Keratinocyte (primary cell): ENCODE results near the gene GSK3A. TPM values are rescaled to one million over a fixed set of nuclear protein-coding genes. Genes with fewer than 3 reads are reported as not detected.

Source experiments
- DNase-seq: peaks from one replicate; pipeline ENCODE4 v3.0.0-alpha.2; 2011; ENCODE audit warnings: low read depth, missing footprints, low spot score
- FAIRE-seq: peaks from 2 replicates; lab custom pipeline; 2011; peaks lifted over from hg19 to GRCh38; lab: Jason Lieb, UNC
- H2AFZ ChIP-seq: 2 replicates; pipeline ENCODE4 v1.6.0; 2012; ENCODE audit warnings: low read length, control low read depth, inconsistent platforms; ENCODE audit not compliant: control insufficient read depth
- H3K27ac ChIP-seq: 2 replicates; pipeline ENCODE4 v1.5.1; 2011; ENCODE audit warnings: low read length; ENCODE audit not compliant: control insufficient read depth, insufficient read depth
- H3K27me3 ChIP-seq: 3 replicates; pipeline ENCODE4 v1.6.0; 2011; ENCODE audit warnings: low read length; ENCODE audit not compliant: control insufficient read depth, insufficient read depth; ENCODE audit errors: extremely low read depth
- H3K36me3 ChIP-seq, 2 experiments: 2 replicates in 1 of 2; 3 replicates in 1 of 2; pipeline ENCODE4 v1.5.1; 2011; ENCODE audit warnings: low read length in 2 of 2, mild to moderate bottlenecking in 1 of 2; ENCODE audit not compliant: control insufficient read depth in 2 of 2, insufficient read depth in 2 of 2; ENCODE audit errors: extremely low read depth in 1 of 2
- H3K4me1 ChIP-seq: 3 replicates; pipeline ENCODE4 v1.5.1; 2011; ENCODE audit warnings: low read length; ENCODE audit not compliant: control insufficient read depth, insufficient read depth; ENCODE audit errors: extremely low read depth
- H3K4me2 ChIP-seq: 3 replicates; pipeline ENCODE4 v1.6.0; 2011; ENCODE audit warnings: low read depth, low read length; ENCODE audit not compliant: control insufficient read depth, insufficient read depth; ENCODE audit errors: extremely low read depth
- H3K4me3 ChIP-seq, 3 experiments: fragments of 200-600 bp in 1 of 3; sonication (generic) in 1 of 3; 2 replicates in 2 of 3; 3 replicates in 1 of 3; pipeline ENCODE4 v1.5.1; 2011 to 2016; ENCODE audit warnings: low read length in 3 of 3, mild to moderate bottlenecking in 3 of 3, control low read depth in 2 of 3, inconsistent platforms in 1 of 3, low read depth in 1 of 3, mixed read lengths in 1 of 3, mixed run types in 1 of 3, moderate library complexity in 1 of 3; ENCODE audit not compliant: control insufficient read depth in 2 of 3, insufficient read depth in 2 of 3; ENCODE audit errors: extremely low read depth in 1 of 3
- H3K79me2 ChIP-seq: 2 replicates; pipeline ENCODE4 v1.6.0; 2012; ENCODE audit warnings: low read length; ENCODE audit not compliant: control insufficient read depth, insufficient read depth
- H3K9ac ChIP-seq: 3 replicates; pipeline ENCODE4 v1.6.0; 2011; ENCODE audit warnings: low read length; ENCODE audit not compliant: control insufficient read depth, insufficient read depth; ENCODE audit errors: extremely low read depth
- H3K9me1 ChIP-seq: 3 replicates; pipeline ENCODE4 v1.6.0; 2011; ENCODE audit warnings: low read length; ENCODE audit not compliant: control insufficient read depth, insufficient read depth; ENCODE audit errors: extremely low read depth
- H3K9me3 ChIP-seq: 2 replicates; pipeline ENCODE4 v1.5.1; 2012; ENCODE audit warnings: low read depth, low read length; ENCODE audit not compliant: control insufficient read depth
- H4K20me1 ChIP-seq: 3 replicates; pipeline ENCODE4 v1.6.0; 2011; ENCODE audit warnings: low read length; ENCODE audit not compliant: control insufficient read depth, insufficient read depth; ENCODE audit errors: extremely low read depth
- EZH2 ChIP-seq: IDR thresholded peaks from one replicate; pipeline ENCODE4 v1.6.1; 2012; ENCODE audit warnings: inconsistent platforms, mild to moderate bottlenecking, low read length, moderate library complexity
- dilution Hi-C: fragments of 300-500 bp; cut with MboI; formaldehyde crosslinking; loops from one replicate; pipeline ENCODE4 v1.7.0; 2020; ENCODE audit warnings: low sequenced_read_pairs; ENCODE audit not compliant: extremely low pct_ligation_motif_present
- polyA plus RNA-seq, 5 experiments: library from polyadenylated mRNA; depleted of rRNA in 3 of 5; stranded (reverse) in 3 of 5; stranded (forward) in 1 of 5; unstranded in 1 of 5; fragments of >200 nt; gene quantifications; 1 replicate in 1 of 5; 2 replicates in 3 of 5; 3 replicates in 1 of 5; pipeline versions ENCODE4 v1.2.1 to v1.2.3, GENCODE V29; 2011 to 2012; ENCODE audit warnings: missing spikeins in 2 of 5, low read depth in 1 of 5, low replicate concordance in 1 of 5
- TF ChIP-seq, protein P1 (sequence below), 3 experiments: IDR thresholded peaks in 1 of 3; conservative IDR thresholded peaks in 1 of 3; optimal IDR thresholded peaks in 1 of 3; 2 replicates in 2 of 3; 3 replicates in 1 of 3; pipeline versions ENCODE3 to v1.5.1; 2011; ENCODE audit warnings: low read length in 3 of 3, mild to moderate bottlenecking in 3 of 3, moderate library complexity in 2 of 3, control low read depth in 1 of 3, inconsistent platforms in 1 of 3; ENCODE audit not compliant: insufficient read depth in 2 of 3; ENCODE audit errors: extremely low read depth in 1 of 3

The GSK3A gene
- polyA plus RNA-seq, 1 donor (not counting 4 experiments of a cell fraction or from before 2014, with no cell fraction given) = 36.9 TPM

DNA sequence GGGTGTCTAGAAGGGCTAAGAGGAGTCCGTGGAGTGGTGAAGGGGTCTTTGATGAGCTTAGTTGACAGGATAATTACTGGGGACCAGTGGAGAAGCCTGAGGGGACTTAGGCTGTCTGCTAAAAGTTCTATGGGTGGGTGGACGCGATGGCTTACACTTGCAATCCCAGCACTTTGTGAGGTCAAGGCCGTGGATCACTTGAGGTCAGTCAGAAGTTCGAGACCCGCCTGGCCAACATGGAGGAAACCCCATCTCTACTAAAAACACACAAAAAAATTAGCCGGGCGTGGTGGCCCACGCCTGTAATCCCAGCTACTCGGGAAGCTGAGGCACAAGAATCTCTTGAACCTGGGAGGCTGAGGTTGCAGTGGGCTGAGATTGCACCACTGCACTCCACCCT lies 2.8 kb upstream of the GSK3A start:
- Histone ChIP-seq H3K9me3 (no peaks in the 10 kb centered on the region), H3K4me3 (no peak overlapping the region), H3K4me1 (peaks cover 26% of the 10 kb centered on the region), H4K20me1 (peaks cover 19% of the 10 kb centered on the region), H2AFZ (no peak overlapping the region), H3K9ac (no peak overlapping the region), H3K4me2 (peak overlapping the region; percentile 92), H3K79me2 (peaks cover 37% of the 10 kb centered on the region), H3K27me3 (no peaks in the 10 kb centered on the region), H3K9me1 (peaks cover 3% of the 10 kb centered on the region), H3K27ac (no peak overlapping the region), H3K36me3 (peaks cover 16 to 25% of the 10 kb centered on the region in 2 experiments)
- dilution Hi-C loops = no loop called here
- no peak for TF ChIP-seq EZH2
- TF ChIP-seq, protein P1, sequence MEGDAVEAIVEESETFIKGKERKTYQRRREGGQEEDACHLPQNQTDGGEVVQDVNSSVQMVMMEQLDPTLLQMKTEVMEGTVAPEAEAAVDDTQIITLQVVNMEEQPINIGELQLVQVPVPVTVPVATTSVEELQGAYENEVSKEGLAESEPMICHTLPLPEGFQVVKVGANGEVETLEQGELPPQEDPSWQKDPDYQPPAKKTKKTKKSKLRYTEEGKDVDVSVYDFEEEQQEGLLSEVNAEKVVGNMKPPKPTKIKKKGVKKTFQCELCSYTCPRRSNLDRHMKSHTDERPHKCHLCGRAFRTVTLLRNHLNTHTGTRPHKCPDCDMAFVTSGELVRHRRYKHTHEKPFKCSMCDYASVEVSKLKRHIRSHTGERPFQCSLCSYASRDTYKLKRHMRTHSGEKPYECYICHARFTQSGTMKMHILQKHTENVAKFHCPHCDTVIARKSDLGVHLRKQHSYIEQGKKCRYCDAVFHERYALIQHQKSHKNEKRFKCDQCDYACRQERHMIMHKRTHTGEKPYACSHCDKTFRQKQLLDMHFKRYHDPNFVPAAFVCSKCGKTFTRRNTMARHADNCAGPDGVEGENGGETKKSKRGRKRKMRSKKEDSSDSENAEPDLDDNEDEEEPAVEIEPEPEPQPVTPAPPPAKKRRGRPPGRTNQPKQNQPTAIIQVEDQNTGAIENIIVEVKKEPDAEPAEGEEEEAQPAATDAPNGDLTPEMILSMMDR (optimal IDR thresholded peaks at IDR 0.05 in 1 of 3, IDR thresholded peaks at IDR 0.05 in 1 of 3, conservative IDR thresholded peaks at IDR 0.05 in 1 of 3; ENCODE audit: extremely low read depth in 1 of 3, insufficient read depth in 2 of 3, low read length in 3 of 3) = no peak
- FAIRE-seq = no peak
- no peak for DNase-seq

DNA sequence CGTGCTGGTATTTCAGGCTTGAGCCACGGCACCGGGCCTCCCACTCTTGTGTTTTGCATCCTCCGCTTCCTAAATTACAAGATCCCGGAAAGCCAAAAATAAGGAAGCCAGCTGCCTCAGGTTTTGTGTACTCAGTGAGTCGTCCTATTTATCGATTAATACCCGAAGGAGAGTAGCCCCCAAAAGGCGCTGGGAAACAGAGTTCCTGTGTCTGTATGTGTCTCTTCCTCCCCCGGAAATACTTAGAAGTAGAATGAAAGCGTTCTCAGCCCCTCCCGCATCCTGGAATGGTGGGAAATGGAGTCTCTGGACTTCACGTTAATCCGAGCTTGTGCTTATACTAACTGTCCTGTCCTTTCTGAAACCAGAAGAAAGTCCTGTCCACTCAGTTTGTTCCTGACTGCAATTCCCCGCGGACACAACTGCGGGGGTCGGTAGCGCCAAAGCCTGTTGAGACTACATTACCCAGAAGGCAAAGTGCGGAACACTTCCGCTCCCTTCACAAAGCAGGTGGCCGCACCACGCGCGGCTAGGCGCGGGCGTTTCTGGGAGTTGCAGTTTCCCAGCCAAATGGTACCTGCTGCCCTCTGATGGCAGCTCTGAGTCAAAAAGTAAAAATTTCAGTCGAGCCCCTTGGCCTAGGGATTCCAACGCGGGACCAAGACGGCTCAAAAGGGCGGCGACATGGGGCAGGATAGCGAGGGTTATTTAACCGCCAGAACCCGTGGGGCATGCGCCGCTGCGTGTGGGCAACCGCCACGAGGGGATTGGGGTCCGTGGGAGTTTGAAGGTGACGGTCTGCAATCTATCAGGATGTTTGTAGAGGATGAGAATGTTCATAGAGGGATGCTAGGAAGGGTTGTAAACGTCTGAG lies 2.2 kb upstream of the GSK3A start:
- H3K4me2 ChIP-seq = peak overlapping the region; percentile 92
- peak; percentile 66 for FAIRE-seq

More for the DNA sequence above, 2.2 kb upstream of the GSK3A start:
- no peak for DNase-seq
- Histone ChIP-seq H3K27ac (peak overlapping the region; percentile 59), H2AFZ (peak overlapping the region; percentile 58), H3K27me3 (no peaks in the 10 kb centered on the region), H3K4me1 (peaks cover 20% of the 10 kb centered on the region), H3K36me3 (peaks cover 10 to 25% of the 10 kb centered on the region in 2 experiments), H3K4me3 (peak overlapping the region; percentile 80 to 90 (median 82)), H3K9me3 (no peaks in the 10 kb centered on the region), H3K79me2 (peaks cover 37% of the 10 kb centered on the region), H3K9ac (peak overlapping the region; percentile 95), H3K9me1 (peaks cover 3% of the 10 kb centered on the region), H4K20me1 (peaks cover 12% of the 10 kb centered on the region)
- dilution Hi-C loops = no loop called here
- TF ChIP-seq EZH2 = no peak
- TF ChIP-seq, protein P1 (optimal IDR thresholded peaks at IDR 0.05 in 1 of 3, IDR thresholded peaks at IDR 0.05 in 1 of 3, conservative IDR thresholded peaks at IDR 0.05 in 1 of 3; ENCODE audit: extremely low read depth in 1 of 3, insufficient read depth in 2 of 3, low read length in 3 of 3) = peak; percentile 56 to 63 (median 62)
